Lung (tissue), 12 donors: ENCODE data around the gene XRCC6. TPM values are rescaled to one million over a fixed set of nuclear protein-coding genes. Genes with fewer than 3 reads are reported as not detected.

ENCODE experiments used
- ATAC-seq: fragments of 200-7000 bp; cut with Tn5 transposase; one replicate; pipeline ENCODE4 v1.9.1; 2020; ENCODE audit warnings: moderate number of reproducible peaks; ENCODE audit not compliant: insufficient read depth, low FRiP score
- DNase-seq, 3 donors: peaks; one replicate each; pipeline ENCODE4 v3.0.0-alpha.2; 2013 to 2017
- H3K27ac ChIP-seq, 2 donors: one replicate each; pipeline ENCODE4 v1.5.1; 2013; ENCODE audit warnings: mild to moderate bottlenecking in 2 of 2, moderate library complexity in 2 of 2, control low read depth in 1 of 2, inconsistent platforms in 1 of 2, low read depth in 1 of 2, low read length in 1 of 2
- H3K27me3 ChIP-seq, 3 donors: one replicate each; pipeline ENCODE4 v1.5.1; 2013; ENCODE audit warnings: low read length in 2 of 3; ENCODE audit not compliant: control insufficient read depth in 3 of 3, insufficient read depth in 3 of 3
- H3K36me3 ChIP-seq, 4 donors: one replicate each; pipeline ENCODE4 v1.5.1; 2013; ENCODE audit warnings: low read length in 4 of 4, mild to moderate bottlenecking in 1 of 4, moderate library complexity in 1 of 4; ENCODE audit not compliant: control insufficient read depth in 4 of 4, insufficient read depth in 4 of 4
- H3K4me1 ChIP-seq, 5 donors: one replicate each; pipeline ENCODE4 v1.5.1; 2013; ENCODE audit warnings: low read length in 5 of 5, mild to moderate bottlenecking in 2 of 5, moderate library complexity in 1 of 5; ENCODE audit not compliant: control insufficient read depth in 5 of 5, insufficient read depth in 5 of 5
- H3K4me3 ChIP-seq: one replicate; pipeline ENCODE4 v1.5.1; 2013; ENCODE audit warnings: mild to moderate bottlenecking, control low read depth, moderate library complexity
- H3K9ac ChIP-seq, 2 donors: one replicate each; pipeline ENCODE4 v1.5.1; 2013; ENCODE audit warnings: low read length in 2 of 2, control low read depth in 1 of 2; ENCODE audit not compliant: insufficient read depth in 1 of 2
- H3K9me3 ChIP-seq, 4 donors: one replicate each; pipeline ENCODE4 v1.5.1; 2013; ENCODE audit warnings: low read length in 3 of 4, mild to moderate bottlenecking in 1 of 4, moderate library complexity in 1 of 4; ENCODE audit not compliant: control insufficient read depth in 4 of 4, insufficient read depth in 3 of 4
- CTCF ChIP-seq: IDR thresholded peaks from 2 replicates; pipeline ENCODE4 v1.5.1; 2012; ENCODE audit warnings: mild to moderate bottlenecking; ENCODE audit errors: control extremely low read depth, extremely low read depth
- WGBS, 2 donors: extraction: QIAGEN DNeasy Blood & Tissue Kit; methylation state at CpG; one replicate each; pipeline ENCODE4 v1.1.7; 2013; 5-methylcytosine and 5-hydroxymethylcytosine counted together
- polyA plus RNA-seq, 2 donors: library from polyadenylated mRNA; stranded (reverse); fragments of 200-250 nt; gene quantifications; one replicate each; pipeline ENCODE4 v1.2.1, GENCODE V29; 2013
- total RNA-seq, 2 donors: library from RNA; depleted of rRNA in 1 of 2; stranded (reverse); fragments of >200 nt in 1 of 2; gene quantifications; one replicate each; pipeline ENCODE4 v1.2.1, GENCODE V29; 2014 to 2021
- donor health status: control.
- donor health status: control.
- donor health status: Bipolar disorder and iron deficiency.
- donor health status: healthy.
- donor health status: DM: yes; HTN: yes; CAD: no.

XRCC6 gene
- total and polyA plus RNA-seq, 4 donors = 149 to 235 (median 194) TPM

GRCh38 chr22:41579997-41580355, 41.1 kb upstream of the XRCC6 start:
- WGBS, 2 donors = 93 to 95% methylated on average over 6 of the region's 6 CpGs
- H3K36me3 ChIP-seq = peaks cover 0 to 63% (median 37%) of the 10 kb centered on the region in 4 donors
- ATAC-seq (no peak), DNase-seq (no peak)
- H3K27ac ChIP-seq = no peak overlapping the region
- no peaks in the 10 kb centered on the region for H3K9me3 ChIP-seq
- no peak overlapping the region for H3K4me3 ChIP-seq
- H3K27me3 ChIP-seq = no peaks in the 10 kb centered on the region
- TF ChIP-seq CTCF = no peak
- H3K4me1 ChIP-seq = peaks cover 0 to 6% (median 0%) of the 10 kb centered on the region in 5 donors
- H3K9ac ChIP-seq = no peak overlapping the region

- DNase-seq (no peak), ATAC-seq (no peak)
- WGBS, 2 donors = 88 to 89% methylated on average over 8 of the region's 8 CpGs
- Histone ChIP-seq H3K36me3 (peaks cover 0 to 47% (median 29%) of the 10 kb centered on the region in 4 donors), H3K9me3 (no peaks in the 10 kb centered on the region), H3K9ac (no peak overlapping the region), H3K4me3 (no peak overlapping the region), H3K27ac (no peak overlapping the region), H3K27me3 (no peaks in the 10 kb centered on the region), H3K4me1 (peaks cover 0 to 2% (median 0%) of the 10 kb centered on the region in 5 donors)
- TF ChIP-seq CTCF = no peak
Observed at GRCh38 chr22:41582694-41583093, 38.4 kb upstream of the XRCC6 start.

- Histone ChIP-seq H3K4me1 (peaks cover 0 to 11% (median 7%) of the 10 kb centered on the region in 5 donors), H3K27me3 (no peaks in the 10 kb centered on the region), H3K27ac (no peak overlapping the region), H3K4me3 (no peak overlapping the region), H3K9me3 (no peaks in the 10 kb centered on the region), H3K9ac (no peak overlapping the region), H3K36me3 (peaks cover 0 to 32% (median 22%) of the 10 kb centered on the region in 4 donors)
- ATAC-seq (no peak), DNase-seq (no peak)
- 93 to 96% methylated on average over 6 of the region's 6 CpGs for WGBS, 2 donors
- TF ChIP-seq CTCF = no peak
Observed at GRCh38 chr22:41584881-41585280, 36.2 kb upstream of the XRCC6 start.

- DNase-seq (no peak), ATAC-seq (no peak)
- H3K4me3 ChIP-seq = no peak overlapping the region
- H3K4me1 ChIP-seq = peaks cover 0 to 11% (median 7%) of the 10 kb centered on the region in 5 donors
- no peak overlapping the region for H3K9ac ChIP-seq
- no peak for TF ChIP-seq CTCF
- H3K27me3 ChIP-seq = no peaks in the 10 kb centered on the region
- H3K27ac ChIP-seq = no peak overlapping the region
- 96 to 97% methylated on average over 7 of the region's 7 CpGs for WGBS, 2 donors
- H3K9me3 ChIP-seq = no peaks in the 10 kb centered on the region
- H3K36me3 ChIP-seq = peaks cover 0 to 27% (median 14%) of the 10 kb centered on the region in 4 donors
Observed at GRCh38 chr22:41585898-41586297, 35.2 kb upstream of the XRCC6 start.
